Karpas-422 (cell line): ENCODE data around the gene DDI1. TPM values are rescaled to one million over a fixed set of nuclear protein-coding genes. Genes with fewer than 3 reads are reported as not detected.

Experiments
- DNase-seq: peaks from one replicate; pipeline ENCODE4 v3.0.0-alpha.2; 2015
- H2AFZ ChIP-seq: fragments of 200-600 bp; sonication (generic); 2 replicates; pipeline ENCODE4 v1.6.1; 2014; ENCODE audit warnings: antibody characterized with exemption, low read length, mixed read lengths
- H3K27ac ChIP-seq: fragments of 200-600 bp; sonication (generic); 2 replicates; pipeline ENCODE4 v1.5.1; 2014; ENCODE audit warnings: mild to moderate bottlenecking, low read length, moderate library complexity
- H3K27me3 ChIP-seq: fragments of 200-600 bp; sonication (generic); 2 replicates; pipeline ENCODE4 v1.6.1; 2014; ENCODE audit warnings: low read length, mixed read lengths
- H3K36me3 ChIP-seq: fragments of 200-600 bp; sonication (generic); 2 replicates; pipeline ENCODE4 v1.6.1; 2014; ENCODE audit warnings: low read length, mixed read lengths; ENCODE audit not compliant: insufficient read depth
- H3K4me1 ChIP-seq: fragments of 200-600 bp; sonication (generic); 2 replicates; pipeline ENCODE4 v1.6.1; 2014; ENCODE audit warnings: mild to moderate bottlenecking, low read length, mixed read lengths
- H3K4me2 ChIP-seq: fragments of 200-600 bp; sonication (generic); 2 replicates; pipeline ENCODE4 v1.6.1; 2014; ENCODE audit warnings: low read length, low read depth, mild to moderate bottlenecking; ENCODE audit not compliant: poor library complexity, severe bottlenecking
- H3K4me3 ChIP-seq: fragments of 200-600 bp; sonication (generic); 2 replicates; pipeline ENCODE4 v1.5.1; 2014; ENCODE audit warnings: mild to moderate bottlenecking, antibody characterized with exemption, low read length, mixed read lengths
- H3K79me2 ChIP-seq: fragments of 200-600 bp; sonication (generic); 2 replicates; pipeline ENCODE4 v1.6.1; 2014; ENCODE audit warnings: mild to moderate bottlenecking, low read length, mixed read lengths
- H3K9ac ChIP-seq: fragments of 200-600 bp; sonication (generic); 2 replicates; pipeline ENCODE4 v1.6.0; 2014; ENCODE audit warnings: low read length
- H3K9me2 ChIP-seq: fragments of 200-600 bp; sonication (generic), shearing (Covaris generic); replicated peaks from 2 replicates; pipeline ENCODE4 v1.6.0; 2014; ENCODE audit warnings: mild to moderate bottlenecking, low read length, moderate library complexity; ENCODE audit not compliant: insufficient read depth
- H3K9me3 ChIP-seq: fragments of 300-700, 200-600 bp; sonication (generic); 2 replicates; pipeline ENCODE4 v1.6.1; 2014; ENCODE audit warnings: low read length, mixed read lengths
- H4K20me1 ChIP-seq: fragments of 200-600 bp; sonication (generic); 2 replicates; pipeline ENCODE4 v1.6.1; 2014; ENCODE audit warnings: mild to moderate bottlenecking, antibody characterized with exemption, low read length, low read depth; ENCODE audit not compliant: insufficient read depth
- total RNA-seq: library from RNA; depleted of rRNA; stranded (reverse); fragments of >200 nt; shearing (Covaris generic); gene quantifications from 2 replicates; pipeline ENCODE4 v1.2.3, GENCODE V29; 2014; ENCODE audit warnings: low replicate concordance; rRNA removed

DDI1 gene
- total RNA-seq, result not detected in 2 replicates

DNA sequence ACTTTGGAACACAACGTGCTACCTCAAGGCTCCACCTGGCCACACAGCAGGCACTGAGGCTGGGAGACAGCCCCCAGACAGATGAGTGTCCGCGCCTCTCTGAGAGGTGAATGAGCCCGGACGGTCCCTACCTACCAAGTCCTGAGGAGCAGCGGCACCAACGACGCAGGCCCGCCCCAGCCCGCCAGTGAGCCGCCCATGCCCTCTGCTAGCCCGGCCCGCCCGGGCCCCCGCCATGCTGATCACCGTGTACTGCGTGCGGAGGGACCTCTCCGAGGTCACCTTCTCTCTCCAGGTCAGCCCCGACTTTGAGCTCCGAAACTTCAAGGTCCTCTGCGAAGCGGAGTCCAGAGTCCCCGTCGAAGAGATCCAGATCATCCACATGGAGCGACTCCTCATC is at the start of gene DDI1:
Gene DDI1, plus strand, starts transcription at position 53 of the 400 bp plus-strand sequence. Its CDS starts 183 bp downstream, at position 236.
- Histone ChIP-seq H4K20me1 (no peaks in the 10 kb centered on the region), H3K9ac (no peak within 1 kb of the TSS), H3K4me1 (peaks cover 38% of the 10 kb centered on the region), H2AFZ (no peak within 1 kb of the TSS), H3K9me3 (no peaks in the 10 kb centered on the region), H3K27ac (peak within 1 kb of the TSS; percentile 0; the same call in 1 of the 2 replicates), H3K27me3 (no peaks in the 10 kb centered on the region), H3K4me3 (no peak within 1 kb of the TSS), H3K9me2 (no peaks in the 10 kb centered on the region), H3K79me2 (peaks cover 96% of the 10 kb centered on the region), H3K4me2 (no peak within 1 kb of the TSS), H3K36me3 (peaks cover 84% of the 10 kb centered on the region)
- no peak for DNase-seq

- no peaks in the 10 kb centered on the region for H3K27me3 ChIP-seq
- H3K4me2 ChIP-seq, result no peak overlapping the region
- H3K36me3 ChIP-seq, result peaks cover 70% of the 10 kb centered on the region
- peak overlapping the region; percentile 10; the same call in 1 of the 2 replicates for H3K27ac ChIP-seq
- no peak overlapping the region for H3K9ac ChIP-seq
- DNase-seq, result peak; percentile 69
- H3K4me1 ChIP-seq, result peaks cover 7% of the 10 kb centered on the region; the same call in 1 of the 2 replicates
- H3K79me2 ChIP-seq, result peaks cover 82% of the 10 kb centered on the region
- no peak overlapping the region for H3K4me3 ChIP-seq
- H3K9me3 ChIP-seq, result no peaks in the 10 kb centered on the region; the same call in 1 of the 2 replicates
- no peak overlapping the region for H2AFZ ChIP-seq
- H3K9me2 ChIP-seq, result no peaks in the 10 kb centered on the region
- H4K20me1 ChIP-seq, result no peaks in the 10 kb centered on the region
Measured at GRCh38 chr11:103987629-103988594, 48.5 kb upstream of the DDI1 start.

- no peaks in the 10 kb centered on the region for H3K27me3 ChIP-seq
- no peaks in the 10 kb centered on the region for H3K9me2 ChIP-seq
- no peaks in the 10 kb centered on the region for H4K20me1 ChIP-seq
- no peak overlapping the region for H3K4me2 ChIP-seq
- H3K36me3 ChIP-seq, result peaks cover 72% of the 10 kb centered on the region
- H3K9ac ChIP-seq, result no peak overlapping the region
- peaks cover 10% of the 10 kb centered on the region for H3K4me1 ChIP-seq
- H3K79me2 ChIP-seq, result peaks cover 82% of the 10 kb centered on the region
- no peak overlapping the region for H3K4me3 ChIP-seq
- H3K9me3 ChIP-seq, result no peaks in the 10 kb centered on the region; the same call in 1 of the 2 replicates
- peak overlapping the region; percentile 10; the same call in 1 of the 2 replicates for H3K27ac ChIP-seq
- no peak overlapping the region for H2AFZ ChIP-seq
- DNase-seq, result no peak
Measured at GRCh38 chr11:103988595-103988969, 47.9 kb upstream of the DDI1 start.

DNA sequence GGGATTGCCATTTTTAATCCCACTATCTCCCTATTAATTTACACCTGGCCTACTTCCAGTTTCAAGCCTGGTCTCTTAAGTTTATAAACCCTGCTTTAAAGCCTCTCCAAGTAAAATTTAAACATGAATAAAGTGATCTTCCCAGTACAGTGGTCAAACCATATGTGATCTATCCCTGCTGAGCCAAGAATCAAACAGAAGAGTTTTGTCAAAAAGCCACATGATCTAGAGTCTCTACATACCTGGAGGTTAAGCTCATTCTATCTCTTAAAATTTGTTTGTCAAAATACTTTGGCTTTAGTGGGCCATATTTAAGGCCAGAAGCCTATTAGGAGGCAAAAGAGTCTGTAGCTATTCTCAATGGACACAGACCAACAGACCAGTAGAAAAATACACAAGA is 42.9 kb upstream of the DDI1 start:
- peaks cover 75% of the 10 kb centered on the region for H3K36me3 ChIP-seq

GRCh38 chr11:103994094-103994493 is 42.3 kb upstream of the DDI1 start:
- Histone ChIP-seq H3K4me2 (peak overlapping the region; percentile 3), H2AFZ (no peak overlapping the region), H3K4me3 (no peak overlapping the region), H3K27me3 (no peaks in the 10 kb centered on the region), H3K9me3 (no peaks in the 10 kb centered on the region), H3K27ac (peak overlapping the region; percentile 36), H3K9me2 (no peaks in the 10 kb centered on the region), H4K20me1 (no peaks in the 10 kb centered on the region), H3K36me3 (peaks cover 77% of the 10 kb centered on the region), H3K4me1 (peaks cover 46% of the 10 kb centered on the region), H3K79me2 (peaks cover 86% of the 10 kb centered on the region), H3K9ac (no peak overlapping the region)
- no peak for DNase-seq

More for the DNA sequence above, 42.9 kb upstream of the DDI1 start:
- Histone ChIP-seq H3K4me3 (no peak overlapping the region), H2AFZ (no peak overlapping the region), H3K79me2 (peaks cover 85% of the 10 kb centered on the region), H3K27ac (peak overlapping the region; percentile 36), H3K27me3 (no peaks in the 10 kb centered on the region), H3K9ac (no peak overlapping the region), H3K9me2 (no peaks in the 10 kb centered on the region), H4K20me1 (no peaks in the 10 kb centered on the region), H3K9me3 (no peaks in the 10 kb centered on the region), H3K4me2 (no peak overlapping the region), H3K4me1 (peaks cover 47% of the 10 kb centered on the region)
- no peak for DNase-seq

GRCh38 chr11:103994518-103994917 is 41.9 kb upstream of the DDI1 start:
- Histone ChIP-seq H3K9me3 (no peaks in the 10 kb centered on the region), H3K9me2 (no peaks in the 10 kb centered on the region), H4K20me1 (no peaks in the 10 kb centered on the region), H2AFZ (no peak overlapping the region), H3K9ac (no peak overlapping the region), H3K27me3 (no peaks in the 10 kb centered on the region), H3K79me2 (peaks cover 86% of the 10 kb centered on the region), H3K27ac (peak overlapping the region; percentile 36), H3K4me2 (peak overlapping the region; percentile 3), H3K36me3 (peaks cover 78% of the 10 kb centered on the region), H3K4me1 (peaks cover 46% of the 10 kb centered on the region), H3K4me3 (no peak overlapping the region)
- DNase-seq, result no peak

DNA sequence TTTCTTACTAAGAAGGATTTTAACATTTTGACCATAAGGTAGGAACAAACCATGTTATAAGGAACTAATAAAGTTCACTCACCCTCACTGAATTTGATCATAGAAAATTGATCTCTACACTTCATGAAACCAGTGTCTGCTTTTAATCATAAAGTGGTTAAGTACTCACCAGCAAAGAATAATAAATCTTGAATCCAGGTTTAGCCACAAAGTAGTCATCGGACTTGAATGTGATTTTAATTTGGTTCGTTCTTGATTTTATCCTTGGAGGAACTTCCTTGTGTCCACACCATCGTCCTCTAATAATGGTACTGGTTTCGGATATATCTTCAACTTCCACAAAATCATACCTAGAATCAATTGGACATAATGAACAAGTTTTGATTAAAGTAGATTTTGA is 40.5 kb upstream of the DDI1 start:
- no peaks in the 10 kb centered on the region for H3K27me3 ChIP-seq
- peaks cover 92% of the 10 kb centered on the region for H3K79me2 ChIP-seq
- H3K27ac ChIP-seq, result peak overlapping the region; percentile 36; the same call in 1 of the 2 replicates
- no peaks in the 10 kb centered on the region for H3K9me2 ChIP-seq
- H3K36me3 ChIP-seq, result peaks cover 84% of the 10 kb centered on the region
- H2AFZ ChIP-seq, result no peak overlapping the region
- no peak overlapping the region for H3K4me2 ChIP-seq
- H3K9ac ChIP-seq, result no peak overlapping the region
- no peak for DNase-seq
- peaks cover 46% of the 10 kb centered on the region for H3K4me1 ChIP-seq
- no peaks in the 10 kb centered on the region for H4K20me1 ChIP-seq
- H3K4me3 ChIP-seq, result no peak overlapping the region
- no peaks in the 10 kb centered on the region for H3K9me3 ChIP-seq

DNA sequence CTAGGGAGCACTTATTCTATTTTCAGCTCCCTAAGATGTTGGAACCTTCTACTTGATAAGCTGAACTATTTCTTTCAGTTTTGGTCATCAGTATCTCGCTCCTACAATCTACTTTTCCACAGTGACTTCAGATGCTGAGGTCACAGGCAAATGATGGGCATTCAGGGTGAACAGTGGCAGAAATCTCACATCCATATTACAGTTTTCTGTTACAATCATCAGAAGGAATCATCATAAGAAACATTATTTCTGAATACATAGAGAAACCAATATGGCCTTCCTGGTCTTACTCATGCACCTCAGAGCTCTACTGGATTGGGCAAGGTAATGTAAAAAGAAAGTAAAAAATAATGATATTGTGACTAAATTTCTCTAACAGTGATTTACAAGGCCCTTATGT is 39.4 kb upstream of the DDI1 start:
- DNase-seq, result no peak
- Histone ChIP-seq H4K20me1 (no peaks in the 10 kb centered on the region), H2AFZ (no peak overlapping the region), H3K4me1 (peaks cover 46% of the 10 kb centered on the region), H3K79me2 (peaks cover 98% of the 10 kb centered on the region), H3K27ac (peak overlapping the region; percentile 10), H3K27me3 (no peaks in the 10 kb centered on the region), H3K4me2 (no peak overlapping the region), H3K4me3 (no peak overlapping the region), H3K9me2 (no peaks in the 10 kb centered on the region), H3K36me3 (peaks cover 93% of the 10 kb centered on the region), H3K9ac (no peak overlapping the region), H3K9me3 (no peaks in the 10 kb centered on the region)
